HCT116 (cell line): ENCODE data around the gene RNF215. TPM values are rescaled to one million over a fixed set of nuclear protein-coding genes. Genes with fewer than 3 reads are reported as not detected.

ENCODE experiments used
- ATAC-seq: fragments of 200-7000 bp; cut with Tn5 transposase; 2 replicates; pipeline ENCODE4 v1.9.1; 2020; ENCODE audit warnings: mild to moderate bottlenecking, moderate library complexity
- BruUV-seq: library from RNA; stranded (reverse); fragments of 400-500 nt; replicated peaks from 2 replicates; lab custom pipeline; 2021; lab: Mats Ljungman, UMichigan
- CTCF ChIA-PET: fragments of 300-600 bp; sonication (Branson Sonifier 250); formaldehyde crosslinking; loops from one replicate; lab custom pipeline; 2021; ENCODE audit warnings: antibody characterized with exemption; lab: Charles Lee
- POLR2A ChIA-PET: fragments of 300-600, 350-600 bp; sonication (Branson Sonifier 250); formaldehyde crosslinking; loops from one replicate; lab custom pipeline; 2021; ENCODE audit warnings: antibody characterized with exemption; lab: Charles Lee
- RAD21 ChIA-PET, 2 experiments: fragments of 300-600 bp; sonication (Branson Sonifier 250); formaldehyde crosslinking; loops; one replicate each; lab custom pipeline; 2023; ENCODE audit warnings: low total read pairs in 2 of 2; ENCODE audit not compliant: uncharacterized antibody in 2 of 2, unreplicated experiment in 2 of 2, low non-redundant PET in 1 of 2; lab: Charles Lee
- DNase-seq: peaks from one replicate; pipeline ENCODE4 v3.0.0-alpha.2; 2010; ENCODE audit warnings: low read depth, low spot score
- H2AFZ ChIP-seq: fragments of 200-600 bp; shearing (Covaris generic), sonication (generic); 2 replicates; pipeline ENCODE4 v1.6.1; 2017; ENCODE audit warnings: low read depth, mixed run types, mixed read lengths, antibody characterized with exemption, low read length; ENCODE audit not compliant: poor library complexity, severe bottlenecking
- H3K27ac ChIP-seq: 2 replicates; pipeline ENCODE4 v1.5.1; 2012; ENCODE audit warnings: low read depth, low read length
- H3K27me3 ChIP-seq: fragments of 200-600 bp; sonication (generic); 2 replicates; pipeline ENCODE4 v1.6.1; 2016; ENCODE audit warnings: mixed run types, low read length, mixed read lengths; ENCODE audit not compliant: insufficient read depth
- H3K36me3 ChIP-seq, 2 experiments: fragments of 200-500 bp in 1 of 2; fragments of 200-600 bp in 1 of 2; sonication (Bioruptor generic) in 1 of 2; sonication (generic) in 1 of 2; 2 replicates each; pipeline versions ENCODE4 v1.5.1 to v1.6.1; 2014 to 2016; ENCODE audit warnings: low read length in 2 of 2, inconsistent platforms in 1 of 2, mixed read lengths in 1 of 2, mixed run types in 1 of 2; ENCODE audit not compliant: insufficient read depth in 2 of 2, control insufficient read depth in 1 of 2
- H3K4me1 ChIP-seq, 2 experiments: fragments of 200-600 bp in 1 of 2; sonication (generic) in 1 of 2; 2 replicates each; pipeline versions ENCODE4 v1.5.1 to v1.6.1; 2012 to 2017; ENCODE audit warnings: low read length in 2 of 2, inconsistent platforms in 1 of 2, mild to moderate bottlenecking in 1 of 2, mixed read lengths in 1 of 2, mixed run types in 1 of 2, moderate library complexity in 1 of 2; ENCODE audit not compliant: insufficient read depth in 2 of 2, control insufficient read depth in 1 of 2
- H3K4me2 ChIP-seq: fragments of 200-600 bp; sonication (generic); 2 replicates; pipeline ENCODE4 v1.6.1; 2017; ENCODE audit warnings: mixed run types, low read length, mixed read lengths
- H3K4me3 ChIP-seq, 2 experiments: fragments of 200-600 bp in 1 of 2; sonication (generic) in 1 of 2; replicated peaks in 1 of 2; 2 replicates each; pipeline ENCODE4 v1.5.1; 2011 to 2016; ENCODE audit warnings: low read length in 2 of 2, control low read depth in 1 of 2, low read depth in 1 of 2, mild to moderate bottlenecking in 1 of 2, mixed read lengths in 1 of 2, mixed run types in 1 of 2
- H3K79me2 ChIP-seq: fragments of 200-600 bp; sonication (generic); 2 replicates; pipeline ENCODE4 v1.6.1; 2017; ENCODE audit warnings: mild to moderate bottlenecking, mixed run types, low read length, moderate library complexity, mixed read lengths; ENCODE audit not compliant: insufficient read depth
- H3K9ac ChIP-seq: fragments of 200-600 bp; sonication (generic); 2 replicates; pipeline ENCODE4 v1.6.1; 2016; ENCODE audit warnings: low read length, mixed read lengths
- H3K9me2 ChIP-seq: fragments of 200-600 bp; sonication (generic), shearing (Covaris generic); 2 replicates; pipeline ENCODE4 v1.6.1; 2017; ENCODE audit warnings: mixed run types, mild to moderate bottlenecking, moderate library complexity; ENCODE audit not compliant: insufficient read depth
- H3K9me3 ChIP-seq, 2 experiments: fragments of 200-500 bp in 1 of 2; fragments of 200-600 bp in 1 of 2; sonication (Bioruptor generic) in 1 of 2; sonication (generic) in 1 of 2; 2 replicates each; pipeline ENCODE4 v1.6.1; 2014 to 2017; ENCODE audit warnings: low read length in 2 of 2, mixed read lengths in 2 of 2, inconsistent platforms in 1 of 2, low read depth in 1 of 2, mild to moderate bottlenecking in 1 of 2, mixed run types in 1 of 2, moderate library complexity in 1 of 2; ENCODE audit not compliant: control insufficient read depth in 1 of 2, insufficient read depth in 1 of 2
- H4K20me1 ChIP-seq: fragments of 200-600 bp; sonication (generic), shearing (Covaris generic); 2 replicates; pipeline ENCODE4 v1.6.1; 2017; ENCODE audit warnings: mixed run types, mild to moderate bottlenecking, moderate library complexity; ENCODE audit not compliant: insufficient read depth
- CEBPB ChIP-seq: IDR thresholded peaks from 2 replicates; pipeline ENCODE4 v1.6.1; 2012; ENCODE audit warnings: low read depth
- EGR1 ChIP-seq: IDR thresholded peaks from 2 replicates; pipeline ENCODE4 v1.6.1; 2012; ENCODE audit warnings: low read depth
- ELF1 ChIP-seq: IDR thresholded peaks from 2 replicates; pipeline ENCODE4 v1.6.1; 2012; ENCODE audit warnings: low read depth, borderline replicate concordance
- EZH2 ChIP-seq: fragments of 200-600 bp; sonication (generic); IDR thresholded peaks from 2 replicates; pipeline ENCODE4 v1.6.1; 2017; ENCODE audit warnings: antibody characterized with exemption, mixed run types
- EZH2phosphoT487 ChIP-seq: fragments of 200-600 bp; IDR thresholded peaks from 2 replicates; pipeline ENCODE4 v1.6.1; 2018; ENCODE audit warnings: antibody characterized with exemption, borderline replicate concordance
- JUND ChIP-seq: IDR thresholded peaks from 2 replicates; pipeline ENCODE4 v1.6.1; 2012
- MAX ChIP-seq: IDR thresholded peaks from 2 replicates; pipeline ENCODE4 v1.6.1; 2012
- POLR2AphosphoS5 ChIP-seq: IDR thresholded peaks from 2 replicates; pipeline ENCODE4 v1.6.1; 2011; ENCODE audit warnings: mild to moderate bottlenecking, low read depth, low read length, moderate library complexity
- RAD21 ChIP-seq: IDR thresholded peaks from 2 replicates; pipeline ENCODE4 v1.6.1; 2012; ENCODE audit warnings: low read depth, mild to moderate bottlenecking
- REST ChIP-seq: IDR thresholded peaks from 2 replicates; pipeline ENCODE4 v1.6.1; 2012; ENCODE audit warnings: low read depth
- SIN3A ChIP-seq: IDR thresholded peaks from 2 replicates; pipeline ENCODE4 v1.6.1; 2012; ENCODE audit warnings: low read depth
- SP1 ChIP-seq: IDR thresholded peaks from 2 replicates; pipeline ENCODE4 v1.6.1; 2012; ENCODE audit warnings: low read depth
- SRF ChIP-seq: IDR thresholded peaks from 2 replicates; pipeline ENCODE4 v1.6.1; 2012; ENCODE audit warnings: low read depth
- YY1 ChIP-seq: IDR thresholded peaks from 2 replicates; pipeline ENCODE4 v1.6.1; 2011; ENCODE audit warnings: low read length, low read depth, moderate library complexity, mild to moderate bottlenecking; ENCODE audit not compliant: insufficient replicate concordance; ENCODE audit errors: extremely low read depth
- ZNF274 ChIP-seq: fragments of 200-500 bp; sonication (Bioruptor generic); IDR thresholded peaks from 2 replicates; pipeline ENCODE4 v1.6.1; 2014; ENCODE audit warnings: mild to moderate bottlenecking, low read depth, low read length, inconsistent platforms
- intact Hi-C: fragments of 100-400 bp; cut with micrococcal nuclease; formaldehyde crosslinking; loops from 2 replicates; pipeline ENCODE4 v1.10.0; 2022
- total RNA-seq: library from RNA; stranded (reverse); gene quantifications from one replicate; pipeline ENCODE4 v1.2.1, GENCODE V29; 2021; ENCODE audit not compliant: unreplicated experiment

RNF215 gene
- total RNA-seq, 1 experiment from 2014 or later: 20.2 TPM

GRCh38 chr22:30393885-30394284 is 6.7 kb upstream of the RNF215 start:
- no TSS peak for BruUV-seq
- H3K4me1 ChIP-seq: peaks cover 12 to 61% of the 10 kb centered on the region in 2 experiments; a peak in 3 of 4 replicates
- intact Hi-C loops: no loop called here
- H4K20me1 ChIP-seq: no peaks in the 10 kb centered on the region
- DNase-seq: no peak
- TF ChIP-seq POLR2AphosphoS5 (no peak), SP1 (no peak), EZH2 (no peak), CEBPB (no peak), YY1 (no peak), SIN3A (no peak), JUND (no peak), ZNF274 (no peak), REST (no peak), EZH2phosphoT487 (no peak), SRF (no peak), MAX (no peak), EGR1 (no peak), ELF1 (no peak), RAD21 (no peak)
- H3K36me3 ChIP-seq: no peaks in the 10 kb centered on the region
- RAD21 ChIA-PET: no interaction called here
- no peaks in the 10 kb centered on the region for H3K27me3 ChIP-seq
- CTCF ChIA-PET: interaction anchor here (1.0 kb wide), 1 partner anchor 33 kb away, joined by 3 read pairs; no protein-coding TSS in a partner anchor
- H3K9me3 ChIP-seq: peaks cover 0 to 7% of the 10 kb centered on the region in 2 experiments; a peak in 2 of 4 replicates
- H3K9me2 ChIP-seq: no peaks in the 10 kb centered on the region
- peaks cover 21% of the 10 kb centered on the region for H3K79me2 ChIP-seq
- no peak overlapping the region for H3K9ac ChIP-seq
- H3K4me3 ChIP-seq: no peak overlapping the region
- no peak overlapping the region for H2AFZ ChIP-seq
- no peak overlapping the region for H3K27ac ChIP-seq
- H3K4me2 ChIP-seq: no peak overlapping the region
- POLR2A ChIA-PET: interaction anchor here (0.7 kb wide), 1 partner anchor 16 kb away, joined by 3 read pairs; no protein-coding TSS in a partner anchor
- no peak for ATAC-seq
